Neural progenitor cell (in vitro differentiated cells): ENCODE data around the gene EMC8. TPM values are rescaled to one million over a fixed set of nuclear protein-coding genes. Genes with fewer than 3 reads are reported as not detected.

Source experiments
- DNase-seq: peaks from one replicate; pipeline ENCODE4 v3.0.0-alpha.2; 2016; ENCODE audit warnings: low spot score
- H2AFZ ChIP-seq: fragments of 200-600 bp; sonication (generic); replicated peaks from 2 replicates; pipeline ENCODE4 v1.6.1; 2016; ENCODE audit warnings: antibody characterized with exemption
- H3F3A ChIP-seq: fragments of 200-600 bp; sonication (generic); 2 replicates; pipeline ENCODE4 v1.6.1; 2016; ENCODE audit warnings: antibody characterized with exemption, low read depth
- H3K27ac ChIP-seq: fragments of 200-600 bp; sonication (generic); 2 replicates; pipeline ENCODE4 v1.5.1; 2016; ENCODE audit warnings: mild to moderate bottlenecking
- H3K27me3 ChIP-seq: fragments of 200-600 bp; sonication (generic); 2 replicates; pipeline ENCODE4 v1.6.1; 2016; ENCODE audit warnings: mild to moderate bottlenecking, moderate library complexity
- H3K36me3 ChIP-seq: fragments of 200-600 bp; sonication (generic); 2 replicates; pipeline ENCODE4 v1.5.1; 2016
- H3K4me1 ChIP-seq: fragments of 200-600 bp; sonication (generic); 2 replicates; pipeline ENCODE4 v1.6.1; 2016; ENCODE audit warnings: mixed run types
- H3K4me2 ChIP-seq: fragments of 200-600 bp; sonication (generic); 2 replicates; pipeline ENCODE4 v1.6.1; 2016
- H3K4me3 ChIP-seq: fragments of 200-600 bp; sonication (generic); 2 replicates; pipeline ENCODE4 v1.5.1; 2016
- H3K79me2 ChIP-seq: fragments of 200-600 bp; sonication (generic); 2 replicates; pipeline ENCODE4 v1.6.1; 2016; ENCODE audit warnings: low read depth
- H3K9ac ChIP-seq: fragments of 200-600 bp; sonication (generic); 2 replicates; pipeline ENCODE4 v1.6.1; 2016
- H3K9me3 ChIP-seq: fragments of 200-600 bp; sonication (generic); 2 replicates; pipeline ENCODE4 v1.5.1; 2016; ENCODE audit warnings: low read depth
- H4K20me1 ChIP-seq: fragments of 200-600 bp; sonication (generic); 2 replicates; pipeline ENCODE4 v1.6.1; 2016; ENCODE audit warnings: low read depth
- H3K27ac Mint-ChIP-seq: 3 replicates; pipeline ENCODE4 v1.8.0; 2021; ENCODE audit warnings: mixed read lengths
- H3K27me3 Mint-ChIP-seq: 2 replicates; pipeline ENCODE4 v1.8.0; 2022; ENCODE audit warnings: low read depth, mild to moderate bottlenecking, inconsistent platforms, moderate library complexity, mixed read lengths; ENCODE audit not compliant: insufficient read depth
- H3K36me3 Mint-ChIP-seq: 3 replicates; pipeline ENCODE4 v1.8.0; 2021; ENCODE audit warnings: mixed read lengths
- H3K4me1 Mint-ChIP-seq: 3 replicates; pipeline ENCODE4 v1.8.0; 2021; ENCODE audit warnings: mixed read lengths
- H3K4me3 Mint-ChIP-seq: 3 replicates; pipeline ENCODE4 v1.8.0; 2021; ENCODE audit warnings: mild to moderate bottlenecking, moderate library complexity, mixed read lengths
- H3K9me3 Mint-ChIP-seq: 3 replicates; pipeline ENCODE4 v1.8.0; 2020; ENCODE audit warnings: mixed read lengths
- EZH2 ChIP-seq: fragments of 200-600 bp; sonication (generic); IDR thresholded peaks from 2 replicates; pipeline ENCODE4 v1.6.1; 2017; ENCODE audit warnings: antibody characterized with exemption, mild to moderate bottlenecking, moderate library complexity
- EZH2phosphoT487 ChIP-seq: fragments of 200-600 bp; sonication (generic); IDR thresholded peaks from 2 replicates; pipeline ENCODE4 v1.6.1; 2017; ENCODE audit warnings: antibody characterized with exemption
- total RNA-seq: library from RNA; depleted of rRNA; stranded (reverse); fragments of >200 nt; gene quantifications from 2 replicates; pipeline ENCODE4 v1.2.3, GENCODE V29; 2015; ENCODE audit warnings: low replicate concordance
- TF ChIP-seq, protein P1 (sequence below): fragments of 200-600 bp; sonication (generic); IDR thresholded peaks from 2 replicates; pipeline ENCODE4 v1.5.1; 2017; ENCODE audit warnings: antibody characterized with exemption, mild to moderate bottlenecking

The EMC8 gene
- total RNA-seq, 1 donor from 2014 or later = 25.1 TPM

DNA sequence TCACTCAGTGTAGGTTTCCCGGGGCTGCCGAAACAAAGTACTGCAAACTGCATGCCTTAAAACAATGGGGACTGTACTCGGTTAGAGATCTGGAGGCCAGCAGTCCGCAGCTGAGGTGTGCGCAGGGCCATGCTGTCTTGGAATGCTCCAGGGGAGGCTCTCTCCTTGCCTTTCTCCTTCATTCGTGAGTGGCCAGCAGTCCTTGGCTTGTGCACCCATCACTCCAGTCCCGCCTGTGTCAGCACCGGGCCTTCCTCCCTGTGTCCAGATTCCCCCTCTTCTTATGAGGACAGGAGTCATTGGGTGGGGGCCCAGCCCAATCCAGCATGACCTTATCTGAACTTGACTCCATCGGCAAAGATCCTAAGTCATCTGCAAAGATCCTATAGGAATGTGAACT is 43.5 kb upstream of the EMC8 start:
- Mint-ChIP-seq H3K9me3 (no peaks in the 10 kb centered on the region), H3K27me3 (peaks cover 14% of the 10 kb centered on the region), H3K36me3 (no peaks in the 10 kb centered on the region), H3K4me3 (no peak overlapping the region), H3K4me1 (no peaks in the 10 kb centered on the region), H3K27ac (no peak overlapping the region)
- H3K36me3 ChIP-seq = no peaks in the 10 kb centered on the region
- H3K9ac ChIP-seq = no peak overlapping the region
- no peak overlapping the region for H2AFZ ChIP-seq
- no peak for DNase-seq
- no peaks in the 10 kb centered on the region for H4K20me1 ChIP-seq
- no peaks in the 10 kb centered on the region for H3F3A ChIP-seq
- H3K27ac ChIP-seq = no peak overlapping the region
- H3K27me3 ChIP-seq = no peaks in the 10 kb centered on the region
- no peaks in the 10 kb centered on the region for H3K4me1 ChIP-seq
- H3K9me3 ChIP-seq = no peaks in the 10 kb centered on the region
- TF ChIP-seq EZH2phosphoT487 (no peak), EZH2 (no peak)
- TF ChIP-seq, protein P1, sequence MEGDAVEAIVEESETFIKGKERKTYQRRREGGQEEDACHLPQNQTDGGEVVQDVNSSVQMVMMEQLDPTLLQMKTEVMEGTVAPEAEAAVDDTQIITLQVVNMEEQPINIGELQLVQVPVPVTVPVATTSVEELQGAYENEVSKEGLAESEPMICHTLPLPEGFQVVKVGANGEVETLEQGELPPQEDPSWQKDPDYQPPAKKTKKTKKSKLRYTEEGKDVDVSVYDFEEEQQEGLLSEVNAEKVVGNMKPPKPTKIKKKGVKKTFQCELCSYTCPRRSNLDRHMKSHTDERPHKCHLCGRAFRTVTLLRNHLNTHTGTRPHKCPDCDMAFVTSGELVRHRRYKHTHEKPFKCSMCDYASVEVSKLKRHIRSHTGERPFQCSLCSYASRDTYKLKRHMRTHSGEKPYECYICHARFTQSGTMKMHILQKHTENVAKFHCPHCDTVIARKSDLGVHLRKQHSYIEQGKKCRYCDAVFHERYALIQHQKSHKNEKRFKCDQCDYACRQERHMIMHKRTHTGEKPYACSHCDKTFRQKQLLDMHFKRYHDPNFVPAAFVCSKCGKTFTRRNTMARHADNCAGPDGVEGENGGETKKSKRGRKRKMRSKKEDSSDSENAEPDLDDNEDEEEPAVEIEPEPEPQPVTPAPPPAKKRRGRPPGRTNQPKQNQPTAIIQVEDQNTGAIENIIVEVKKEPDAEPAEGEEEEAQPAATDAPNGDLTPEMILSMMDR = no peak
- no peak overlapping the region for H3K4me2 ChIP-seq
- H3K4me3 ChIP-seq = no peak overlapping the region
- H3K79me2 ChIP-seq = no peaks in the 10 kb centered on the region

DNA sequence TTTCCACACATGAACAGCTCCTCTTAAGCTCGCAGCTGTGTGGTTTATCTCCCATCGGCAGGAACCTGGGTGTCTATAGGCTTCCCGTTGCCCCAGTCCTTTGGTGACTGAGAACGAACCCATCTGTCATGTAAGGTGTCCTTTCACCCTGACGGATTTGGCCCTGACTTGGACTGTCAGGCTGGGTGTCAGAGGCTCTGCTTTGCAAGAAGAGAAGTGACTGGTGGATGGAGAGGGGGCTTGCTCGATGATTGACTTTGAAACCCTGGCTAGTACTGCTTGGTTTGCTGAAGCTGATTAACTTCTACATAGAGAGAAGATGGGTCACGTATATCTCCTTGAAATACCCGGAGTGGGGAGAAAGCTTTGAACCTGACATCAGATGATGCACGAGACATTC is 43.1 kb upstream of the EMC8 start:
- no peaks in the 10 kb centered on the region for H3K27me3 ChIP-seq
- H3K9ac ChIP-seq = no peak overlapping the region
- no peak for DNase-seq
- TF ChIP-seq, protein P1 = no peak
- no peak for TF ChIP-seq EZH2
- no peak for TF ChIP-seq EZH2phosphoT487
- Mint-ChIP-seq H3K4me1 (no peaks in the 10 kb centered on the region), H3K27me3 (peaks cover 18% of the 10 kb centered on the region), H3K9me3 (no peaks in the 10 kb centered on the region), H3K4me3 (no peak overlapping the region), H3K27ac (no peak overlapping the region), H3K36me3 (no peaks in the 10 kb centered on the region)
- H3K9me3 ChIP-seq = no peaks in the 10 kb centered on the region
- no peaks in the 10 kb centered on the region for H3F3A ChIP-seq
- H3K36me3 ChIP-seq = no peaks in the 10 kb centered on the region
- no peaks in the 10 kb centered on the region for H3K79me2 ChIP-seq
- no peak overlapping the region for H3K27ac ChIP-seq
- H3K4me3 ChIP-seq = no peak overlapping the region
- no peaks in the 10 kb centered on the region for H4K20me1 ChIP-seq
- no peaks in the 10 kb centered on the region for H3K4me1 ChIP-seq
- no peak overlapping the region for H2AFZ ChIP-seq
- H3K4me2 ChIP-seq = no peak overlapping the region

DNA sequence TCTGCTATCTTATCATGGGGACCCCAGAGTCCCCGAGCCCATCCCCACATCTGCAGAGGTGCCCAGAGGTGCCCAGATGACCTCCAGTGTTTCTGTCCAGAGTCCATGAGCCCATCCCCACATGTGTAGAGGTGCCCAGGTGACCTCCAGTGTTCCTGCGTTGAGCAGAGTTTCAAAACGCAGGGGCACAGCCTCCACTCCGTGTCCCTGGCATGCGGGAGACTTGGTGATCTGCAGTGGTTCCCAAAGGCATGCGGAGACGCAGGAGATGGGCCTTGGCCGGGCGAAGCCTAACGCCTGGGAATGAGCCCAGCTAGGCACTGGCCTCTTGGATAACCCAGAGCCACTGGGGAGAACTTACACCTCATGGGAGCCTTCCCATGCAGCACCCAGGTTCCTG is 41.5 kb upstream of the EMC8 start:
- H3K9me3 ChIP-seq = no peaks in the 10 kb centered on the region
- H3K27ac ChIP-seq = no peak overlapping the region
- no peak overlapping the region for H2AFZ ChIP-seq
- no peaks in the 10 kb centered on the region for H3K36me3 Mint-ChIP-seq
- H4K20me1 ChIP-seq = no peaks in the 10 kb centered on the region
- DNase-seq = no peak
- H3K4me2 ChIP-seq = no peak overlapping the region
- H3K9ac ChIP-seq = no peak overlapping the region
- H3K79me2 ChIP-seq = no peaks in the 10 kb centered on the region
- no peak overlapping the region for H3K4me3 ChIP-seq
- no peaks in the 10 kb centered on the region for H3K9me3 Mint-ChIP-seq
- H3K4me1 ChIP-seq = no peaks in the 10 kb centered on the region
- H3K4me3 Mint-ChIP-seq = no peak overlapping the region
- peaks cover 23% of the 10 kb centered on the region for H3K27me3 Mint-ChIP-seq
- no peaks in the 10 kb centered on the region for H3K4me1 Mint-ChIP-seq
- TF ChIP-seq EZH2phosphoT487 (no peak), EZH2 (no peak)
- TF ChIP-seq, protein P1 = no peak
- no peaks in the 10 kb centered on the region for H3F3A ChIP-seq
- H3K27me3 ChIP-seq = no peaks in the 10 kb centered on the region
- H3K36me3 ChIP-seq = no peaks in the 10 kb centered on the region
- H3K27ac Mint-ChIP-seq = no peak overlapping the region
